GM18520 (cell line): Measurements from ENCODE around the gene FOXO6.

ENCODE experiments used
- ATAC-seq: cut with Tn5 transposase; IDR thresholded peaks from one replicate; pipeline ENCODE4 v1.9.1; 2021; ENCODE audit not compliant: unreplicated experiment

The FOXO6 gene

DNA sequence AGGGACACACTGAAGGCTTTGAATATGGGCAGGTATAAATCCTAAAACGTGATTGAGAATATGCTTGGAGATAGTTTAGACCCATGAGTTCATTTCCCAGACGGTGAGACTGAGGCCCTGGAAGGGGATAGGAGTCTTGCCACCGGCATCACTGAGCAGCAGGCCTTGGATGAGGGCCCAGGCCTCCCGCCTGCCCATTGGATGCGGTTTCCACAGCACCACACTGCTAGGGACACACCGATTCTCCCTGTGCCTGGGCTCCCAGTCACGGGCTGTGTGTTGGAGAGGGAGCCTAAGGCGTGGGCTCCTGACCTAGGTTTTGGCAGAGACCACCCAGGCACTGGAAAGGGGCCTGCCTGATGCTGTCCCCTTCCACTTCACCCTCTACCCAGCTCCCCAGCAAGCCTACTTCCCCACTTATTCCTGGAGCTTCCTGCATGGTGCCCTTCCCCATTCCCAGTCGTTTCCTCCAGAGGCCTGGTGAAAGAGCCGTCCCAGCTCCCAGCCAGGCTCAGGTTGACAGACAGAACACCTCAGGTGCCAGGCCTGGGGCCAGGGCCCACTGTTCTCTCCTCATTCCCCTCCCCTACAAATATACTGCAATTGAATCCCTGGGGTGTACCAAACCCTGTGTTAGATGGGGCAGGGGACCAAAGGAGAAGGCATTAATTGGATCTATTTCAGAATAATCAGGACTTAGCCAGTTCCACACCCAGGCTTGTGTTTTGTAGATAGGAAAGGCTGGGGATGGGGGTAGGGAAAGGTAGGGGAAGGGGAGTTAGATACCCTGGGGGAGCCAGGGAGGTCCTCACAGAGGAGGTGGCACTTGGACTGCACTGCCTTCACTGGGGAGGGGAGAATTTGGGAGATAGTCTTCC, 3.4 kb downstream of the FOXO6 start:
- no peak for ATAC-seq

DNA sequence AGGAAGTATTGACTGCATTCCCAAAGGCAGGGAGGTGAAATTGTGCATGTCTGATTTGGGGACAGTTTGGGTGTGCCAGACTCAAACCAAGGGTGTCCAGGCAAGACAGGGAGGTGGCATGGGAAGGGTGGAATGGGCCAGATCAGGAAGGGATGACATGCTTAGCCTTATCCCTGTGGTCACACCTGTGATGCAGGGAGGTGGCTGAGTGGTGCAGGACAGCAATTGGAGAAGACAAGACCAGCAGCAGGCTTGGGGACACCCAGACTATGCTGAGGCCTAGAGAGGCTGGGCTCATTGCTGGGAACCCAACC, 4.0 kb downstream of the FOXO6 start:
- ATAC-seq: no peak

DNA sequence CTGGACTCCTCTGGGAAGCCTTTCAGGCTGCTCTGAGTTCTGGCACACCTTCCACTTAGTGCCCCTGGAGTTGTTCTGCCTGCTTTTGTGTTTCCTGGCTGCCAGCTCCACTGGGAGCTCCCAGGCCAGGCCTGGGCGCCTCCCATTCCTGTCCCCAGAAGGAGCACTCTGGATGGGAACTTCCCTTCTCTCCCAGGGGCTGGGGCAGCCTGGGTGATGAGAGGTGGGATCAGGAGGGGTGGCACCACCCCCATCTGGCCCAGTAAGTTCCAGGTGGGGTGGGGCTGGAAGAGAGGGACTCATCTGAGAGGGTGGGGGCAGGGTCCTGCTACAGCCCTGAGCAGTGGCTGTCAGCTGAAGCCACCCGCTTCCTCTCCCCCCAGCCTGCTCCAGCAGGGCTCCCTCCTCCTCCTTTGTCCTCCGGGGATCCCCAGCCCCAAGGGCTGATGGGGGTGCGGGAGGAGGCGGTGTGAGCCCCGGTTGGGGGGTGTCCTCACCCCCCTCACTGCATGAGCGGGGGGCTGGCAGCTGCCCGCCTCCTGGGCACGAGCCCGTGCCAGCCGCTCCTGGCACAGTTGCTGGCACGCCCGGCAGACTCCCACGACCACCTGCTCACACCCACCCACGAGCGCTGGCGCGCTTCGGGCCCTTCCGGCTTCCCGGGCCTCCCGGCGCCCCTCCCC, 4.7 kb downstream of the FOXO6 start:
- ATAC-seq: no peak

DNA sequence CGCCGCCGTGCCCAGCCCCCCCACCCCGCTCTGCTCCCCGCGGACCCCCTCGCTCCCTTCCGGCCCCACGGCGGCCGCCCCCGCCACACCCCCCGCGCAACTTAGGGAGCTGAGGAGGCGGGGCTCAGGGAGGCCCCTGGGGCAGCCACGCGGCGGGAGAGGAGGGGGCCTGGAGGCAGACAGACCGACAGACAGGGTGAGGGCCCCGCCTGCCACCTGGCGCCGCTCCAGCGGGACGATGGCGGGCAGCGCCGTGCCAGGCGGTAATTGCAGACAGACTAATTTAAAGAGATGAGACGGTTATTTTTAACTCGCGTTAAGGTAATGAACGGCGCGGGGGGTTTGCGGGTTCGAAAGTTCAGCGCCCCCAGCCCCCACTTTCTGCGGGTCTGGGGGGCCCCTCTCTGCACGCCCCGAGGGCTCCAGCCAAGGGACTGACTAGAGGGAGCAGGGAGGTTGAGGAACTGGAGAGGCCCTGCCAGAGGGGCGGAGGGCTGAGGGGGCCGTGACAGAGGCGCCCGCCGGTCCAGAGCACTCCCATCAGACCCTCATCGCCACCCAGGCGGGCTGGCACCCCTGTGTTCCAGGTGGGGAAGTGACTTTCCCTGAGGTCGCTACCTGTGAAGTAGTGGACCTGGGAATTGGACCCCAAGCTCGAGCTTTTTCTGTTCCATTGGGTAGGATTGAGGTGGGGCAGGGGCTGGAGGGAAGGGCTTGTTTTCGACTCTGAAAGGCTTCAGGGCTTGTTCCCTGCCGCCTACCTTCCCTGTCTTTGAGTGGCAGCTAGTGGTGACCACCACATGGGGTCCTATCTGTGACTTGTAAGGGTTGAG, 5.4 kb downstream of the FOXO6 start:
- no peak for ATAC-seq

DNA sequence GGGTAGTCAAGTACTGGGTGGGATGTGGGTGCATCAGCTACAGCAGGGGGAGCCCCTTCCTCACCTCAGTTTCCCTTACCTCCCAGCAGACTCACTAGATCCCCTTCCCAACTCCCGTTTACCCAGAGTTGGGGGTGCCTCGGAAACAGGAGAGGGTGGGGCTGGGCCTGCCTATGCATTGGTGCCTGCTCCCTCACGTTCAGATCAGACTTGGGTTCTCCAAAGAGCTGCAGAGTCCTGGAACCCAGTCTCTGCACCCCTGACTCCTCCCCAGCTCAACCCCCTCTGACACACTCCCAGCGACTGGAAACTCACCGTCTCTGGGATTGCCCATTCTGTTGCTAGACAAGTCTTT, 6.0 kb downstream of the FOXO6 start:
- no peak for ATAC-seq

DNA sequence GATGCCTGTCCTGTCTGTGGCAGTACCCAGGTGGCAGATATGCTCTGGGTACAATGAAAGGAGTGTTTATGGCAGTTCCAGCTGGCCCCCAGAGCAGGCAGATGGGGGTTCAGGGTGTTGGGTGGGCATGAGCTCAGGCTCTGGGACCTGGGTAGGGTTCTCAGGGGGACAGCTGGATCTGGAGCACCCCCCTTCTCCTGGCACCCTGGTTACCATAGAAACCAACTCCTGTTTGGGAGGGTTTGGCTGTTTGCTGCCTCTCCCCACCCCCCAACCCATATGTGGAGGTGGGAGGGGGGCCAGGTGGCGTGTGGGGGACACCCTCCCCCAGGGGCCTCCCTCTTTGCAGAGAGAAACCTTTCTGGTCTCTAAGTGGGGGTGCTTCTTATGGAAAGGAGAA, 7.1 kb downstream of the FOXO6 start:
- no peak for ATAC-seq

DNA sequence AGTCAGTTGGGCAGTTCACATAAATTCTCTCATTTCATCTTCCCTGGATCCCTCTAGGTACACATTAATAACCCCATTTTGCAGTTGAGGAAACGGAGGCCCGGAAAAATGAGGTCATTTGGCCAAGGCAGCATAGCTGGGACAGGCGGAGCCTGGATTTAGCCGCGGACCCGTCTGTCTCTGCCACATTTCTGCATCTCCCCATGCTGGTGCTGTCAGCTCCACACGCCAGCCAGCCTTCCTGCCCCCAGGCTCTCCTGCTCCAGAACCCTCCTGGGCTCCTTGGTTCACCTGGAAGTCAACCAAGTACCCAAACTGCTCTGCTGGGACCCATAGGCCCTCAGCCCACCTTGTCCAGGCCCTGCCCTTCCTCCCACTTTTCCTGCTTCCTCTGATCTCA, 7.6 kb downstream of the FOXO6 start:
- no peak for ATAC-seq

DNA sequence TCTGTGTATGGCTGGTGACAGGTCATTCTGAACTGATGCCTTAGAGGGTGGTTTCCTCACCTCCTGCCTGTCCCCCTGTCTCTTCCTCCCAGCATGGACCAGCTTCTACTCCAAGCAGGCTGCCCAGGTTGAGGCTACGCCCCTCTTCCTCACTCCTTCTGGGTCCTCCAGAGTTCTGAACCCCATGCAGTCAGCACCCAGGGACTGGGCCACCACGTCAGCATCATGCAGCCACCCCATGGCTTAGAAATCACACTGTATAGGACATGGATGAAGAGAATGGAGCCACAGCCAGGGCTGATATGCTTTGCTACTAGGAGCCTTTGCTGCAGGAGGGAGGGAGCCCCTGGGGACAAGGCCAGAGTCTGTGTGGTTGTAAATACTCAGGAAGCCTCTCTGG, 8.3 kb downstream of the FOXO6 start:
- ATAC-seq: no peak

DNA sequence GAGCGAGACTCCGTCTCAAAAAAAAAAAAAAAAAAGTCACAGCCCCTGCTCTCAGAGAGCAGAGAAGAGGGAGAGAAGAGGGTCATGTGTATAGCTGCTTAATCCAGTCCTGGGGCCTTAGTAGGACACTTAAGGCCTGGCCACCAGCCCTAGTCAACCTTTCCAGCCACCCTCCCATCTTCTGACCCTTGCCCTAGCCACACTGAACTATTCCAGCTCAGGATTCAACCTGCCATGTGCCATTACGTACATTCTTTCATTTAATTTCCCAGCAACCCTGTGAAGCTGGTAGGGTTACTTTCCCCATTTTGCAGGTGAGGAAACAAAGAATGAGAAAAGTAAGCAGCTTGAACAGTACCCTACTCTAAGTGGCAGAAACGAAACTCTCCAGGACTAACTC, 9.0 kb downstream of the FOXO6 start:
- ATAC-seq: no peak

DNA sequence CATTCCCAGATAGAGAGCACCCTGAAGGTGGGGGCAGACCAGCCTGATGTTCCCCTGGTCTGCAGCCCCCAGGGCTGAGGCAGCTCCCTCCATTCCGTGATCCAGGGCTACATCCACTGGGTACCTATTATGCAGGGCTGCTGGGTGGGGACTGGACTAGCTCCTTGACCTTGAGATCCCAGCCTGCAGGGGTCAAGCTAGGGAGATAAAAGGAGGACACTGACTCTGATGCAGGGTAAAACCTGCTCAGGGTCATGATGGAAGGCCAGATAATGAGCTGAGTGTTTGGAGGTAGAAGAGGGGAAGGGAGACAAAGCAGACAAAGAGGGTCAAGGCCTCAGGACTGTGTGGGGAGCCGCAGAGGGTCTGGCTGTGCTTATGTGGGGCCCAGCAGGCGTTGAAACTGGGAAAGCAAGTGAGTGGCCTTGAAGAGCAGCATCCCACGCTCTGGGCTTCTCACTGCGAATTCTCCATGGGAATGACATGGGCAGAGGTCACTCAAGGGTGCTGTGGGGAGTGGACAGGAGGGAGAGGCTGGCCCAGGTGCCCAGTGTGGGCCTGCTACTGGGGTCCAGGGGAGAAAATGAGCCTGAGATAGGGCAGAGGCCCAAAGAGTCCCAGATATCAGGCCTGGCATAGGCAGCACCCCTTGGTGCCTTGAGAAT, 9.7 kb downstream of the FOXO6 start:
- ATAC-seq: no peak

DNA sequence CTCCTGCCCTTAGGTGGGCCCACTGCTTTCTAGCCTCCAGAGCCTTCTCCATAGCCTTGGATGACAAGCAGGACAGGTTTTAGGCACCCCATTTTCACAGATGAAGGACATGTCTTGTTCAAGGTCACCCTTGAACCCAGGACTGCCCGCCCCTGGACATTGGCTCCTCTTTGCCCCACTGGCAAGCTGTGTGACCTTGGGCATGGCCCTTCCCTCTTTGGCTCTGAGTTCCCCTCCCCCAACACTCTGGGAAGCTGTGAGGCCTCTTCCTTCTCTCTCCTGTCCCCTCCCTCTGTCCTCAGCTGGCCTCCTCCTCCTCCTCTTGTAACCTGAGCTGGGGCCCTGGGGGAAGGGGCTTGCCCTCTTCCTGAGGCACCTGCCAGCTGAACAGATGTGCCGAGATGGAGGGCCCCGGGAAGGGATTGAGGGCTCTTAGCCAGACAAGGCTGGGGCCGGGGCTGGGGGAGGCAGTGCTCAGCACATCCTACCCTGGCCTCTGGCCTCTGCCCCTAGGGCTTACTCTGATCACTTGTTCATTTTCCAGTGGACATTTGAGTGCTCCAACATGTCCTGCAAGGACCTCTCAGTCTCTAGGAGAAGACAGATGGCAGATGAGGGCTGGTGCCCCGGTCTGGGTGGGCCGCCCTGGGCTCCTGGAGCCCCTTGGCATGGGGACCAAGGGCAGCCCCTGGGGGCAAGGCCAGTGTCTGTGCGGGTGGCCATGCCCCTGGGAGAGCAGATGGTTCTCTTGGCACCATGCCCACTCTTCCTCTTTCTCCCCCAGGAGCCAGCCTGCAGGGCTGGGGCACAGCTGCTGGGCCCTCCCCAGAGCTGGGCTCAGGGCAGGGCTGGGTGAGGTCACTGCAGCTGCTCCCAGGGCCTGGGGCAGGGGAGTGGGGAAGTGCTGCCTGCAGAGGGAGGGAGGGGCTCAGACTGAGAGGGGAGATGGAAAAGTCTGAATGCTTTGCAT, 10.7 kb downstream of the FOXO6 start:
- no peak for ATAC-seq

DNA sequence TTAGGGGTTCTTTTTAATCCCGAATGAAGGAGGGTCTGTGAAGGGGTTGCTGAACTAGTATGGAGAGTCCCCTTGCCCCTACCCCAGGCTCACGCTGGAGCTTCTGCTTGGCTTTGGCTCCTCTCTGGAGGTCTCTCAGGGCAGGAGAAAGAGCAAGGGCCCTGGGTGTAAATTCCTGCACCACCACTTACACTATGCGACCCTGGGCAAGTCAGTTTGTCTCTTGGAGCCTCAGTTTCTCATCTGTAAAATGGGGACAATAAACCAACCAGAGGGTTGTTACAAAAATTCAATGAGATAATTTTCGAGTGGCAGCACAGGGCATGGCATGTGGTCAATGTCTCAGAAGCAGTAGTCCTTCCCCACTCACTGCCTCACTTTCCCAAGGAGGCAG, 11.4 kb downstream of the FOXO6 start:
- no peak for ATAC-seq

DNA sequence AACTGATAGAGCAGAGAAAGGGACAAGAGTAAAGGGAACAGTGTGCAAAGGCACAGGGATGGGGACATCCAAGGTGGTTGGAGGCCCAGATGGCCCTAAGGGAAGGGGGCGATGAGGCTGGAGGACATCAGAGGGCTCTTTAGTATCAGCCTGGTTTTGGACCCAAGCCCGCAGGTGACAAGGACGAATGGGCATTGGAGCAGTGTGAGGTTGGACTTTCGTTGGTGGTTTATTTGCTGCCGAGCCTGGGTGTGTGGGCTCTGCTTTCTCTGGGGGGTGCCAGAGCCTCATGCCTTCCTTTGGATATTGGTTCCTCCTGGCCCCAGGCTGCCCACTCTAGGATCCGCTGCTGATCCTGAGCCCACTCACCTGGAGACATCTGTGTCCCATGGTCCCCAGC, 12.1 kb downstream of the FOXO6 start:
- ATAC-seq: no peak

DNA sequence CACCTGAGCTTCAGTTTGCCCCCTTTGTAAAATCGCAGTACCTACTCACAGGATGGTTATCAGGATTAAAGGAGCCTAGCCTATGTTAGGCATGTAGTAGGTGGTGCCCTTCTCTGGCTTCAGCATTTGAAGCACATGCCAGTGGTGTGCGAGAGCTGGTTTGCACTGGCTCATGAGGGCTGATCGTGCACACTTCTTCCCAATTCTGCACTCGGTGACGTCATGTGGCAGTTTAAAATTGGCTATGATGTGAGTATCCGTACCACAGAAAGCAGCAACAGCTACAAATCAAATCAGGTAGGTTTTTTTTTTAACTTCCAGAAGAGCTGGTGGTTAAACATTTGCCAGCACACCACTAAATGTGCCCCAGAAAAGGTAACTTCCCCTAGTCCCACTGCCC, 13.5 kb downstream of the FOXO6 start:
- ATAC-seq: no peak

DNA sequence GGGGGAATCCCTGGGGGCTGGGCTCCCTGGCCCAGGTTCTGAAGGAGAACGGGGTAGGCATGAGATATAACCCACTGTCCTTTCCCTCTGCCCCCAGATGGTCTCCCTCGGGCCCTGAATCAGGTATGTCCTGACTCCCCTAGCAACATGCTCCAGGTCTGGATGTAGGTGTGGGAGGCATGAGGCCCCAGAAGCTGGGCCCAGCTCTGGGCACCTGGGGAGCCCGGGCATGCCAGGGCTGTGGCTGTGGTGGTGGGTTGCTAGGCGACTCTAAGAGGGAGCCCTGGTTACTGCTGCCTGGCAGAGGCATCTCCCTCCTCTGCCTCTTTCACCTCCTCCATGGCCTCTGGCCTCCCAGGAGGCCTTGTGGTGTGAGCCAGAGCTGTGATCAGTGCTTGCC, 16.2 kb downstream of the FOXO6 start:
- ATAC-seq: no peak

DNA sequence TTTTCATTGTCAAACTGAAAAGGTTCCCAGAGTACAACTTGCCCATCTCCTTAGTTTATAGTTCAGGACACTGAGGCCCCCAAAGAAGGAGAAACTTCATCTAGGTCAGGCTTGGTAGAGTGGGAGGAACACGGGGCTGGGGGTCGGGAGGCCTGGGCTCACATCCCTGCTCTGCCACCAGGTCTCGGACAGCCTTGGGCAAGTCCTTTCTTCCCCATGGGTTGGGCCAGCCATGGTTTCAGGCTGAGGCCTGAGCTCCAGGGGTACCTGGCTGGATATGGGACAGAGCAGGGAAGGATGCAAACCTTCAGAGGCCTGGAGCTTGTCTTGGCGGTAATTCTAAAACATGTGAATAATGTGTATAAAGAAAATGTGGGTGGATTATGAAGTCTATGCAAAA, 17.0 kb downstream of the FOXO6 start:
- no peak for ATAC-seq

DNA sequence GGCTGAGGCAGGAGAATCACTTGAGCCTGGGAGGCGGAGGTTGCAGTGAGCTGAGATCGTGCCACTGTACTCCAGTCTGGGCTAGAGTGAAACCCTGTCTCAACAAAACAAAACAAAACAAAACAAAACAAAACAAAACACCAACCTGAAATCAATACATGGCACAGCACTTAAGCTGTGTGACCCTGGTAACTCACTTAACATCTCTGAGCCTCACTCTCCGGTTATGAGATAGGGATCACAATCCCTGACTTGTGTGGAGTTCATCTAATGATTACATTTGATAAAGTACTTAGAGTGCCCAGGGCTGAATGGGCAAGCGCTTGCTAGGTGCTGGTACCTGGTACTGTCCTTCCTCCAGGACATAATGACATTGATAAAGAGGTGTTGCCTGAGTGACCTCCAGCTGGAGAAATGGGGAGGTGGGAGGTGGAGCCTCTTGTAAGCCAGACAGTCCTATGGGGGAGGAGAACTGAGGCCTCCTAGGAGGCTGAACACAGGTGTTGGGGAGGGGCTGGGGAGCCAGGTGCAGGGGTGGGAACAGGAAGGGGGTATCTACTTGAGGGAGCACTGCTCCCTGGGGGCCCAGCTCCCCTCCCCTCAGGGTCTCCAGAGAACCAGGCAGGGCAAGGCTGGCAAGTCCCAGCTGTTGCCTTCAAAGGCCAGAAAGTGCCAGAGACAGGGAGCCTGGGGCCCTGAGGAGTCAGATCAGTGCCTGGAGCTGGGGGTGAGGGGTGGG, 17.9 kb downstream of the FOXO6 start:
- ATAC-seq: no peak

DNA sequence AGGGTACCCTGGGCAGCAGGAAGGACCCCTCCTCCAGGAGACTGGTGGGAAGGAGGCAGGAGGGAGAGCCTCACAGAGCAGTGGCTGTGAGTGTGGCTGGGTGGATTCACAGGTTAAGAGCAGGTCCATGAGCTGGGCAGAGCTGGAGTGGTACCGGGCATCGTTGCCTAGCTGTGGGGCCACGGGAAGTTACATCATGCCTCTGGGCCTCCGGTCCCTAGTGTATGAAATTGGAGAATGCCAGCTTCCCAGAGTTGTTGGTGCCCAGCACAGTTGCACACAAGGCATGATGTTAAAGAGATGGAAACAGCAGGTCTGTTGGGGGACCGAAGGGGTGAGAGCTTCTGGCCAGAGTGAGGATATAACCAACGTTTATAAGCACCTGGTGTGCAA, 18.5 kb downstream of the FOXO6 start:
- ATAC-seq: no peak

DNA sequence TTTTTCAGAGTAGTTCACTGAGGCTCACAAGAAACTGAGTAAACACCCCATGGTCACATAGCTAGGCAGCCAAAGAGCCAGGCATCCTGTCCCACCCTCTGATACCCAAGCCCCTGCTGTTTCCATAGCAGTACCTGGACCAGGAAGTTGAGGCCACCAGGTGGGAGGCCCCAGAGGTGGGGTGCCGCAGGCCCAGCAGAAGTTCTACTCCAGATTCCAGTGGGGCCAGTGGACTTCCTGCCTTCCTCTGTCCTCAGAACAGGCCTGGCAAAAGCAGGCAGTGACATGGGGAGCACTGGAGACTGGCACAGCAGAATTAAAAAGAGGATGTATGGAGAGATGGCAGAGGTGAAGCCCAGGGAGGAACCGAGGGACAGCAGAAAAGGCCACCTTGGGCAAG, 19.0 kb downstream of the FOXO6 start:
- ATAC-seq: no peak
